BJ (cell line): ENCODE data around the gene SLC25A18. TPM values are rescaled to one million over a fixed set of nuclear protein-coding genes. Genes with fewer than 3 reads are reported as not detected.

Experiments used
- CTCF ChIA-PET: fragments of 350-600 bp; formaldehyde crosslinking; extraction: SDS; loops from one replicate; lab custom pipeline; 2021; ENCODE audit warnings: antibody characterized with exemption, inconsistent platforms; lab: Yijun Ruan, JAX
- POLR2A ChIA-PET: fragments of 300-600 bp; sonication (Branson Sonifier 250); formaldehyde crosslinking; extraction: SDS; loops from one replicate; lab custom pipeline; 2021; ENCODE audit warnings: antibody characterized with exemption; lab: Charles Lee
- DNase-seq: peaks from one replicate; pipeline ENCODE4 v3.0.0-alpha.2; 2011; ENCODE audit warnings: low read depth
- H3K27me3 ChIP-seq: 2 replicates; pipeline ENCODE4 v1.6.0; 2011; ENCODE audit warnings: low read length; ENCODE audit not compliant: control insufficient read depth, insufficient read depth
- H3K36me3 ChIP-seq: 2 replicates; pipeline ENCODE4 v1.5.1; 2011; ENCODE audit warnings: low read length; ENCODE audit not compliant: control insufficient read depth, insufficient read depth
- H3K4me3 ChIP-seq: 2 replicates; pipeline ENCODE4 v1.5.1; 2011; ENCODE audit warnings: low read depth, mild to moderate bottlenecking, control low read depth, low read length
- CTCF ChIP-seq: IDR thresholded peaks from 2 replicates; pipeline ENCODE4 v1.5.1; 2011; ENCODE audit warnings: low read depth, mild to moderate bottlenecking, control low read depth, inconsistent platforms, low read length, moderate library complexity; ENCODE audit not compliant: insufficient read depth
- polyA plus RNA-seq: library from polyadenylated mRNA; depleted of rRNA; stranded (reverse); fragments of >200 nt; gene quantifications from 2 replicates; pipeline ENCODE4 v1.2.3, GENCODE V29; 2011

The SLC25A18 gene
- polyA plus RNA-seq, 1 experiment = 0.07 TPM

DNA sequence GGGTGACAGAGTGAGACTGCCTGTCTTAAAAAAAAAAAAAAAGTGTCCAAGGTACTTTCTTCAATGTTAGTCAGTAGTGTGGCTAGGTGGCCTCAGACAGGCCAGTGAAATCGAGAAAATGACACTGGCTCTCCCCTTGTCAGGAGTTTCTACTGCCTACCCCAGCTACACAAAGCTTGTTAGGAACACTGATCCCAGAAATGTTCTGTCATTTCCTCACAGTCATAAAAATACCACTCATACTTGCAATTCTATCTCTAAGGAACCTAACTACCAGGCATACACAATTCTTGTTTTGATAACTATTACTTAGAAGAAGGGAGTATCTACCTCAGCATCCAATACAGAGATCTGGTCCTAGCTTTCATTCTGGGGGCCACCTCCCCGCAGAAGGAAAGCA lies 33.9 kb downstream of the SLC25A18 start:
- H3K4me3 ChIP-seq = no peak overlapping the region
- DNase-seq = peak; percentile 44
- H3K27me3 ChIP-seq = no peaks in the 10 kb centered on the region
- POLR2A ChIA-PET = no interaction called here
- CTCF ChIA-PET = interaction anchor here (0.6 to 0.8 kb wide), 2 partner anchors 38 to 44 kb away, joined by 3 to 4 read pairs; no protein-coding TSS in a partner anchor
- no peak for TF ChIP-seq CTCF
- peaks cover 23% of the 10 kb centered on the region for H3K36me3 ChIP-seq

DNA sequence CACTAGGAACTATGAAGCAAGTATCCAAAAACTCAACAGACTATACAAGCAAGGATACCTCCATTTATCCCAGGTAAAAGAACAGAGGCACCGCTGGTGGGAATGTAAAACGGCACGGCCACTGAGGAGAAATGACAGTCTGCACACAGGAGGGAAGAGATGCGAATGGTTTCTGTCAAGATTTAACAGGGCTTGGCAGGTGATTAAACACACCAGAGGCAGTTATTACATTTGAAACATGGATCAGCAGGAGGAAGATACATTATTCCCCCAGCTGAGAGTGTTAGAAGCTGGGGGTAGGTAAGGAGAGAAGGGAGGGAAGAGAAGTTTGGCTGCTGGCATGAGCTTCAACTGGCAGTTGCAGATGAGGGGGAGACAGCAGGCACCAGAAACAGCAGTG lies 35.0 kb downstream of the SLC25A18 start:
- ChIA-PET POLR2A (no interaction called here), CTCF (no interaction called here)
- Histone ChIP-seq H3K36me3 (peaks cover 20% of the 10 kb centered on the region), H3K4me3 (no peak overlapping the region), H3K27me3 (no peaks in the 10 kb centered on the region)
- no peak for DNase-seq
- no peak for TF ChIP-seq CTCF

DNA sequence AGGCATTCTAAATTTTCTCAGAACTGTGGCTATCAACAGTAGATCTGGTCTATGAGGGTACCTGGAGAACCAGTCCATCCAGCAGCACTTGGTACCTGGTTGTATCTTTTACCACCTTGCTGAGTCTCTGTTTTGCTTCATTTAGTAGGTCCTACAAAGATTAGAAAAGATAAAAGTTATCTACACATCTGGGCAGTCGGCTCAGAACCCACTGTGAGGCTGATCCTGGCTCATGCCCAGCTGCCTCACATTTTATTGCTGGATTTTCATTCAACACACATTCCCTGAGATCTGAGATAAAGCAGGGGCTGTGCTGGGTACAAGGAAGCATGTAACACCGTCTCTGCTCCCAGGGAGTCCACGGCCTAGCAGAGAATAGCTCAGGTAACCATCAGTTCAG lies 37.7 kb downstream of the SLC25A18 start:
- Histone ChIP-seq H3K4me3 (no peak overlapping the region), H3K36me3 (peaks cover 14% of the 10 kb centered on the region), H3K27me3 (no peaks in the 10 kb centered on the region)
- DNase-seq = no peak
- no peak for TF ChIP-seq CTCF
- CTCF ChIA-PET = interaction anchor here (0.6 kb wide), 1 partner anchor 30 kb away, joined by 3 read pairs; no protein-coding TSS in a partner anchor
- POLR2A ChIA-PET = no interaction called here

DNA sequence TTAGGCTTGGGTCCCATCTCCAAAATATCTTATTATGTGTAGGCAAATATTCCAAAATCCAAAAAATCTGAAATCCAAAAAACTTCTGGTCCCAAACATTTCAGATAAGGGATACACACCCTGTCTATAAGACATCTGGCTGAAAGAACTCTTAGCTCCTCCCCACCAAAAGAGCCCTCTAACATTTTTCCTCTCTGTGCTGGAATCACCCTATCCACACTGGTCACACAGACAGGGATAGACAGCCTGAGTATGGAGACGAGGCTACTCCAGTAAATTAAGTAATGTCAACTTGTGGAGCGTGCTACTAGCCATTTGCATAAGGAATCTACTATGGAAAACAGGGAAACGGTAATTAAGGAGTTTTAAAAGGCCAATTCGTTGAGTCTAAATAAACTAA lies 40.4 kb downstream of the SLC25A18 start:
- Histone ChIP-seq H3K36me3 (peaks cover 7% of the 10 kb centered on the region), H3K4me3 (no peak overlapping the region)
- CTCF ChIA-PET = interaction anchor here (1.2 kb wide), 1 partner anchor 45 kb away, joined by 3 read pairs; no protein-coding TSS in a partner anchor

GRCh38 chr22:17606496-17606895 lies 43.2 kb downstream of the SLC25A18 start:
- POLR2A ChIA-PET = interaction anchor here (0.6 kb wide), 1 partner anchor 280 kb away, joined by 6 read pairs; no protein-coding TSS in a partner anchor
- no peak for DNase-seq
- TF ChIP-seq CTCF = no peak
- CTCF ChIA-PET = interaction anchor here (0.6 to 2.5 kb wide), 3 partner anchors 12 to 48 kb away, joined by 3 to 8 read pairs (median 3); no protein-coding TSS in a partner anchor
- Histone ChIP-seq H3K27me3 (no peaks in the 10 kb centered on the region), H3K36me3 (peaks cover 4% of the 10 kb centered on the region), H3K4me3 (no peak overlapping the region)

More for the DNA sequence above, 40.4 kb downstream of the SLC25A18 start:
- no peaks in the 10 kb centered on the region for H3K27me3 ChIP-seq
- TF ChIP-seq CTCF = no peak
- POLR2A ChIA-PET = no interaction called here
- no peak for DNase-seq
